Measurements from ENCODE around the gene KIF11. TPM values are rescaled to one million over a fixed set of nuclear protein-coding genes. Genes with fewer than 3 reads are reported as not detected.
A peak's percentile ranks its signal among the peaks of the same experiment; 100 is the strongest.

The KIF11 gene
- total and polyA plus RNA-seq, 2 of the 13 experiments (the other 11 are each of a cell fraction or from before 2014, with no cell fraction given): 8.7 to 38.4 TPM

DNA sequence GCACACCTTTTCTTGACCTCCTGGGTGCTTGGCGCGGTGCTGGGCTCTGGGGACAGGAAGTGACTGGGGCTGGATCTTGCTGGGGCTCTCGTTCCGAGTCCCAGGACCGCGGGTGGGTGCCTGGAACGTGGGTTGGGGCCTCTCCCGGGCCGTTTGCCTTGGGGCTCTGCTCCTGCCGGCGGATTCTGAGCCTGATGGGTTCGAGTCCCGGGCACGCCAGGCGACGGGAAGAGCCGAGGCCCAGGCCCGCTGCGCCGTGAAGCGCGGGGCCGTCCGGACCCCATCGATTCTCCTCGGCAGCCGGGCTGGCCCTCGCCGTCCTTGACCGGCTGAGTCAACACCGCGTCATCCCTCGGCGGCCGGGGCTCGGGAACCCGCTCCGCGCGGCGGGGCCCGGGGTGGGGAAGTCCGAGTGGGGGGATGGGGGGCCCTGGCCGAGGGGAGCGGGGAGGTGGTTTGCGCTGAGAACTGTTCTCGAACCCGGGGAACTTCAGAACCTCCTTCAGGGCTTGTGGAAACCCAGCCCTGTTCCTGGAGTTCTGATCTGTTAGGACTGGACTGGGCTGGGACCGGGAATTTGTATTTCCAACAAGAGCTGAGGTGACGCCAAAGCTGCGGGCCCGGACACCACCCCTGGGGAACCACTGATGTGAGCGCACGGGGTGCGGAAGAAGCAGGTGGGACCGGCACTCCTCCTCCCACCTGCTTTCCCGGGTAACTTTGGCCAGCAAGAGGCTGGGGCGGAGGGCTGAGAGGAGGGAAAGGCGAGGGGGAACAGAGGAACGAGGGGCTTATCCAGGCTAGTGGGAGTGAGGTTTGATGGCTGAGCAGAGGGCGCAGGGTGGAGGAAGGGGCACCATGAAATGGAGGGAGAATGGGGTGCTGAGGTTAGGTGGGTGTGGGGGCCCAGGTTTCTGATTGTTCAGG lies 103.0 kb downstream of the KIF11 start (continued):
- TF ChIP-seq, protein P1, sequence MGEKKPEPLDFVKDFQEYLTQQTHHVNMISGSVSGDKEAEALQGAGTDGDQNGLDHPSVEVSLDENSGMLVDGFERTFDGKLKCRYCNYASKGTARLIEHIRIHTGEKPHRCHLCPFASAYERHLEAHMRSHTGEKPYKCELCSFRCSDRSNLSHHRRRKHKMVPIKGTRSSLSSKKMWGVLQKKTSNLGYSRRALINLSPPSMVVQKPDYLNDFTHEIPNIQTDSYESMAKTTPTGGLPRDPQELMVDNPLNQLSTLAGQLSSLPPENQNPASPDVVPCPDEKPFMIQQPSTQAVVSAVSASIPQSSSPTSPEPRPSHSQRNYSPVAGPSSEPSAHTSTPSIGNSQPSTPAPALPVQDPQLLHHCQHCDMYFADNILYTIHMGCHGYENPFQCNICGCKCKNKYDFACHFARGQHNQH (CRISPR knock-in tag; IDR thresholded peaks at IDR 0.05): 0 out of 2 replicates have a peak, but pooled peaks have one; percentile 11
- peak; percentile 41; the same call in 1 of the 2 replicates for TF ChIP-seq ZMYM2 (CRISPR knock-in tag; IDR thresholded peaks at IDR 0.05)
- 0 out of 2 replicates have a peak, but pooled peaks have one; percentile 22 for TF ChIP-seq NFIB (CRISPR knock-in tag; IDR thresholded peaks at IDR 0.05; ENCODE audit: borderline replicate concordance)
- no peak for TF ChIP-seq NPAS2 (CRISPR knock-in tag; IDR thresholded peaks at IDR 0.05; ENCODE audit: borderline replicate concordance)
- TF ChIP-seq, protein P2, sequence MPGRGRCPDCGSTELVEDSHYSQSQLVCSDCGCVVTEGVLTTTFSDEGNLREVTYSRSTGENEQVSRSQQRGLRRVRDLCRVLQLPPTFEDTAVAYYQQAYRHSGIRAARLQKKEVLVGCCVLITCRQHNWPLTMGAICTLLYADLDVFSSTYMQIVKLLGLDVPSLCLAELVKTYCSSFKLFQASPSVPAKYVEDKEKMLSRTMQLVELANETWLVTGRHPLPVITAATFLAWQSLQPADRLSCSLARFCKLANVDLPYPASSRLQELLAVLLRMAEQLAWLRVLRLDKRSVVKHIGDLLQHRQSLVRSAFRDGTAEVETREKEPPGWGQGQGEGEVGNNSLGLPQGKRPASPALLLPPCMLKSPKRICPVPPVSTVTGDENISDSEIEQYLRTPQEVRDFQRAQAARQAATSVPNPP (CRISPR knock-in tag; IDR thresholded peaks at IDR 0.05): 0 out of 2 replicates have a peak, but pooled peaks have one; percentile 45
- no peak for TF ChIP-seq ADNP (CRISPR knock-in tag; IDR thresholded peaks at IDR 0.05)
- peak; percentile 89 for TF ChIP-seq ZBTB38 (CRISPR knock-in tag; IDR thresholded peaks at IDR 0.05)
- TF ChIP-seq, protein P3, sequence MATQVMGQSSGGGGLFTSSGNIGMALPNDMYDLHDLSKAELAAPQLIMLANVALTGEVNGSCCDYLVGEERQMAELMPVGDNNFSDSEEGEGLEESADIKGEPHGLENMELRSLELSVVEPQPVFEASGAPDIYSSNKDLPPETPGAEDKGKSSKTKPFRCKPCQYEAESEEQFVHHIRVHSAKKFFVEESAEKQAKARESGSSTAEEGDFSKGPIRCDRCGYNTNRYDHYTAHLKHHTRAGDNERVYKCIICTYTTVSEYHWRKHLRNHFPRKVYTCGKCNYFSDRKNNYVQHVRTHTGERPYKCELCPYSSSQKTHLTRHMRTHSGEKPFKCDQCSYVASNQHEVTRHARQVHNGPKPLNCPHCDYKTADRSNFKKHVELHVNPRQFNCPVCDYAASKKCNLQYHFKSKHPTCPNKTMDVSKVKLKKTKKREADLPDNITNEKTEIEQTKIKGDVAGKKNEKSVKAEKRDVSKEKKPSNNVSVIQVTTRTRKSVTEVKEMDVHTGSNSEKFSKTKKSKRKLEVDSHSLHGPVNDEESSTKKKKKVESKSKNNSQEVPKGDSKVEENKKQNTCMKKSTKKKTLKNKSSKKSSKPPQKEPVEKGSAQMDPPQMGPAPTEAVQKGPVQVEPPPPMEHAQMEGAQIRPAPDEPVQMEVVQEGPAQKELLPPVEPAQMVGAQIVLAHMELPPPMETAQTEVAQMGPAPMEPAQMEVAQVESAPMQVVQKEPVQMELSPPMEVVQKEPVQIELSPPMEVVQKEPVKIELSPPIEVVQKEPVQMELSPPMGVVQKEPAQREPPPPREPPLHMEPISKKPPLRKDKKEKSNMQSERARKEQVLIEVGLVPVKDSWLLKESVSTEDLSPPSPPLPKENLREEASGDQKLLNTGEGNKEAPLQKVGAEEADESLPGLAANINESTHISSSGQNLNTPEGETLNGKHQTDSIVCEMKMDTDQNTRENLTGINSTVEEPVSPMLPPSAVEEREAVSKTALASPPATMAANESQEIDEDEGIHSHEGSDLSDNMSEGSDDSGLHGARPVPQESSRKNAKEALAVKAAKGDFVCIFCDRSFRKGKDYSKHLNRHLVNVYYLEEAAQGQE (IDR thresholded peaks at IDR 0.05; ENCODE audit: borderline replicate concordance in 1 of 2, low read depth in 1 of 2, low read length in 2 of 2): no peak
- TF ChIP-seq, protein P4, sequence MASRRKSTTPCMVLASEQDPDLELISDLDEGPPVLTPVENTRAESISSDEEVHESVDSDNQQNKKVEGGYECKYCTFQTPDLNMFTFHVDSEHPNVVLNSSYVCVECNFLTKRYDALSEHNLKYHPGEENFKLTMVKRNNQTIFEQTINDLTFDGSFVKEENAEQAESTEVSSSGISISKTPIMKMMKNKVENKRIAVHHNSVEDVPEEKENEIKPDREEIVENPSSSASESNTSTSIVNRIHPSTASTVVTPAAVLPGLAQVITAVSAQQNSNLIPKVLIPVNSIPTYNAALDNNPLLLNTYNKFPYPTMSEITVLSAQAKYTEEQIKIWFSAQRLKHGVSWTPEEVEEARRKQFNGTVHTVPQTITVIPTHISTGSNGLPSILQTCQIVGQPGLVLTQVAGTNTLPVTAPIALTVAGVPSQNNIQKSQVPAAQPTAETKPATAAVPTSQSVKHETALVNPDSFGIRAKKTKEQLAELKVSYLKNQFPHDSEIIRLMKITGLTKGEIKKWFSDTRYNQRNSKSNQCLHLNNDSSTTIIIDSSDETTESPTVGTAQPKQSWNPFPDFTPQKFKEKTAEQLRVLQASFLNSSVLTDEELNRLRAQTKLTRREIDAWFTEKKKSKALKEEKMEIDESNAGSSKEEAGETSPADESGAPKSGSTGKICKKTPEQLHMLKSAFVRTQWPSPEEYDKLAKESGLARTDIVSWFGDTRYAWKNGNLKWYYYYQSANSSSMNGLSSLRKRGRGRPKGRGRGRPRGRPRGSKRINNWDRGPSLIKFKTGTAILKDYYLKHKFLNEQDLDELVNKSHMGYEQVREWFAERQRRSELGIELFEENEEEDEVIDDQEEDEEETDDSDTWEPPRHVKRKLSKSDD (CRISPR knock-in tag; IDR thresholded peaks at IDR 0.05; ENCODE audit: low read depth): peak; percentile 53; the same call in 1 of the 2 replicates
- TF ChIP-seq, protein P5, sequence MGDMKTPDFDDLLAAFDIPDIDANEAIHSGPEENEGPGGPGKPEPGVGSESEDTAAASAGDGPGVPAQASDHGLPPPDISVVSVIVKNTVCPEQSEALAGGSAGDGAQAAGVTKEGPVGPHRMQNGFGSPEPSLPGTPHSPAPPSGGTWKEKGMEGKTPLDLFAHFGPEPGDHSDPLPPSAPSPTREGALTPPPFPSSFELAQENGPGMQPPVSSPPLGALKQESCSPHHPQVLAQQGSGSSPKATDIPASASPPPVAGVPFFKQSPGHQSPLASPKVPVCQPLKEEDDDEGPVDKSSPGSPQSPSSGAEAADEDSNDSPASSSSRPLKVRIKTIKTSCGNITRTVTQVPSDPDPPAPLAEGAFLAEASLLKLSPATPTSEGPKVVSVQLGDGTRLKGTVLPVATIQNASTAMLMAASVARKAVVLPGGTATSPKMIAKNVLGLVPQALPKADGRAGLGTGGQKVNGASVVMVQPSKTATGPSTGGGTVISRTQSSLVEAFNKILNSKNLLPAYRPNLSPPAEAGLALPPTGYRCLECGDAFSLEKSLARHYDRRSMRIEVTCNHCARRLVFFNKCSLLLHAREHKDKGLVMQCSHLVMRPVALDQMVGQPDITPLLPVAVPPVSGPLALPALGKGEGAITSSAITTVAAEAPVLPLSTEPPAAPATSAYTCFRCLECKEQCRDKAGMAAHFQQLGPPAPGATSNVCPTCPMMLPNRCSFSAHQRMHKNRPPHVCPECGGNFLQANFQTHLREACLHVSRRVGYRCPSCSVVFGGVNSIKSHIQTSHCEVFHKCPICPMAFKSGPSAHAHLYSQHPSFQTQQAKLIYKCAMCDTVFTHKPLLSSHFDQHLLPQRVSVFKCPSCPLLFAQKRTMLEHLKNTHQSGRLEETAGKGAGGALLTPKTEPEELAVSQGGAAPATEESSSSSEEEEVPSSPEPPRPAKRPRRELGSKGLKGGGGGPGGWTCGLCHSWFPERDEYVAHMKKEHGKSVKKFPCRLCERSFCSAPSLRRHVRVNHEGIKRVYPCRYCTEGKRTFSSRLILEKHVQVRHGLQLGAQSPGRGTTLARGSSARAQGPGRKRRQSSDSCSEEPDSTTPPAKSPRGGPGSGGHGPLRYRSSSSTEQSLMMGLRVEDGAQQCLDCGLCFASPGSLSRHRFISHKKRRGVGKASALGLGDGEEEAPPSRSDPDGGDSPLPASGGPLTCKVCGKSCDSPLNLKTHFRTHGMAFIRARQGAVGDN (CRISPR knock-in tag; IDR thresholded peaks at IDR 0.05): peak; percentile 79
- 0 out of 2 replicates have a peak, but pooled peaks have one; percentile 9 for TF ChIP-seq SRY (CRISPR knock-in tag; IDR thresholded peaks at IDR 0.05)
- TF ChIP-seq ZFY (CRISPR knock-in tag; IDR thresholded peaks at IDR 0.05): peak; percentile 35; the same call in 1 of the 2 replicates
- peak; percentile 42 for TF ChIP-seq HDAC1 (CRISPR knock-in tag; IDR thresholded peaks at IDR 0.05)

Measured in HepG2 (cell line).